Loucy (cell line): Measurements from ENCODE around the gene RNU7-1.

Source experiments
- EZH2phosphoT487 ChIP-seq: fragments of 200-600 bp; IDR thresholded peaks from 2 replicates; pipeline ENCODE4 v1.6.1; 2018; ENCODE audit warnings: antibody characterized with exemption, mild to moderate bottlenecking, moderate library complexity, borderline replicate concordance
- TF ChIP-seq, protein P1 (sequence below): fragments of 200-600 bp; sonication (generic); conservative IDR thresholded peaks from 2 replicates; pipeline ENCODE4 v1.5.1; 2014; ENCODE audit warnings: mild to moderate bottlenecking, antibody characterized with exemption, low read length

DNA sequence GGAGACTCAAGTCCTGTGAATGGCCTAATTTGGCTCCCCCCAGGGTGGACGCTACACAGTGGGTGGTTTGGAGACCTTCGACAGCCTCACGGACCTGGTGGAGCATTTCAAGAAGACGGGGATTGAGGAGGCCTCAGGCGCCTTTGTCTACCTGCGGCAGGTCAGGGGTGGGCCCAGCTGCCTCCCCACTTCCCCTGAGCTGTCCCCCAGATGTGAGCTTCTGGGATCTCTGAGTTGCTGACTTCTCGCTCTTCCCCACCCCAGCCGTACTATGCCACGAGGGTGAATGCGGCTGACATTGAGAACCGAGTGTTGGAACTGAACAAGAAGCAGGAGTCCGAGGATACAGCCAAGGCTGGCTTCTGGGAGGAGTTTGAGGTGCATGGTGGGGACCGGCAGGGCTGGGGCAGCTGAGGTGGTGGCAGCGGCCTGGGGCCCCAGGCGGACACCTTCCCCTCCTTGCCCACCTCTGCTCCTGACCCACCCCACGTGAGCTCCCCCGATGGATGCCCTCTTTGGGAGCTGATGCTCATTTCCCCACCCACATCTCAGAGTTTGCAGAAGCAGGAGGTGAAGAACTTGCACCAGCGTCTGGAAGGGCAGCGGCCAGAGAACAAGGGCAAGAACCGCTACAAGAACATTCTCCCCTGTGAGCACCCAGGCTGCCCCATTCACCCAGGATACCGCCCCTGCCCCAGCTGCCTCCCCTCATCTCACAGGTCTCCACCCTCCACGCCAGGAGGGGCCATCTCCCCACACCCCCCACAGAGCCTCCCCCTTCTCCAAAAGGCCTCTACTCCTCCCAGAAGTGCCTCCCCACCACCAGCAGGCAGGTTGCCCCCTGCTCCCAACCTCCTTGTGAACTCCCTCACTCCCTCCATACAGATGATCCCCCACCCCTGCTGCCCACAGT, 11.7 kb downstream of the RNU7-1 start:
- TF ChIP-seq, protein P1, sequence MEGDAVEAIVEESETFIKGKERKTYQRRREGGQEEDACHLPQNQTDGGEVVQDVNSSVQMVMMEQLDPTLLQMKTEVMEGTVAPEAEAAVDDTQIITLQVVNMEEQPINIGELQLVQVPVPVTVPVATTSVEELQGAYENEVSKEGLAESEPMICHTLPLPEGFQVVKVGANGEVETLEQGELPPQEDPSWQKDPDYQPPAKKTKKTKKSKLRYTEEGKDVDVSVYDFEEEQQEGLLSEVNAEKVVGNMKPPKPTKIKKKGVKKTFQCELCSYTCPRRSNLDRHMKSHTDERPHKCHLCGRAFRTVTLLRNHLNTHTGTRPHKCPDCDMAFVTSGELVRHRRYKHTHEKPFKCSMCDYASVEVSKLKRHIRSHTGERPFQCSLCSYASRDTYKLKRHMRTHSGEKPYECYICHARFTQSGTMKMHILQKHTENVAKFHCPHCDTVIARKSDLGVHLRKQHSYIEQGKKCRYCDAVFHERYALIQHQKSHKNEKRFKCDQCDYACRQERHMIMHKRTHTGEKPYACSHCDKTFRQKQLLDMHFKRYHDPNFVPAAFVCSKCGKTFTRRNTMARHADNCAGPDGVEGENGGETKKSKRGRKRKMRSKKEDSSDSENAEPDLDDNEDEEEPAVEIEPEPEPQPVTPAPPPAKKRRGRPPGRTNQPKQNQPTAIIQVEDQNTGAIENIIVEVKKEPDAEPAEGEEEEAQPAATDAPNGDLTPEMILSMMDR: no peak
- no peak for TF ChIP-seq EZH2phosphoT487
